Activated T-cell treated with anti-CD3 and anti-CD28 coated beads for 4 hours (primary cell): ENCODE data around the gene SORCS2.

Experiments used
- DNase-seq: peaks from one replicate; pipeline ENCODE4 v3.0.0-alpha.2; 2020

The SORCS2 gene

GRCh38 chr4:7275067-7275466, 82.7 kb downstream of the SORCS2 start:
- no peak for DNase-seq

DNA sequence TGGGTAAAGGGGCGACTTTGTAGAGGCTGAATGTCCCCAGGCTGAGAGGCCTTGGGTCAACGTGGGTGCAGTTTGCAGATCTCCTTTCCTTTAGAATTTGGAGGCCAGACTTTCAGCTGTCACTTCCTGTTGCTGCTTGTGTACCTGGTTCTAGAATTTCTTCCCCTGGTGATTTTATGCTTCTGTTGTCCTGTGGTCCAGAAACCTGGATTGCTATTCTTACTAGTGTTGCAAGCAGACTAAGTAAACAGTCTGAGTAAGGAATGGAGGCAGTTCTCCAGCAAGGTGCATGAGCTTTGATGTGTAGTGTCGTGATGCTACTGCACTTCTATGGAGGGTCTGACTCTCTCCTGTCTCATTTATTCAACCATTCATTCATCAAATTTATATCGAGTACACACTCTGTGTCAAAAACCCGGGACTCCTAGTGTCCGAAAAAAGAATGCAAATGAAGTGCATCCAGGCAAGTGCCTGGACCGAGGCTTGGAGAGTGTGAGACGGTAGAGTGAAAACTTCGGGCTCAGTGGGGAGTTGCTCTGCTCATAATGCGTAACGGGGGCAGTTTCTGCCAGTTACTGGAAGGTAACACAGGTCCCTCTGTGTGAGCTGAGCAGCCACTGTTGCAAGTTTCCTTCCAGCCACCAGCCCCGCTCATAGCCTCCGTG, 83.3 kb downstream of the SORCS2 start:
- DNase-seq, result no peak

DNA sequence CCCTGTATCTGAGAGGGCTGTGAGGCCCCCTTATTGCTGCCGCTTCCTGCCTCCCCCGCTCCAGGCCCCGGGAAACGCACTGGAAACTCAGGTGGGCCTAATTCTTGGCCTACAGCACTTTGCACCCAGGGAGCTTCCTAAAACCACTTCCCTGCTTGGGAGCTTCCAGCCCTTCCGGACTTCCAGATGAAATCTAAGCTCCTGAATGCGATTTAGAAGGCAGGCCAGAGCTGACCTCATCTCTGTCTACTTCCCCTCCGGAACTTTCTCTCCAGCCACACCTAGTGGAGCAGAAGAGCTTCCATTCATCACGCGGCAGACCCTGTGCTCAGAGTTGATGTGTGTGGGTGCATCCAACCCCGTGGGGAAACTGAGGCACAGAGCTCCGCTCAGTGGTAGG, 84.2 kb downstream of the SORCS2 start:
- DNase-seq, result no peak

DNA sequence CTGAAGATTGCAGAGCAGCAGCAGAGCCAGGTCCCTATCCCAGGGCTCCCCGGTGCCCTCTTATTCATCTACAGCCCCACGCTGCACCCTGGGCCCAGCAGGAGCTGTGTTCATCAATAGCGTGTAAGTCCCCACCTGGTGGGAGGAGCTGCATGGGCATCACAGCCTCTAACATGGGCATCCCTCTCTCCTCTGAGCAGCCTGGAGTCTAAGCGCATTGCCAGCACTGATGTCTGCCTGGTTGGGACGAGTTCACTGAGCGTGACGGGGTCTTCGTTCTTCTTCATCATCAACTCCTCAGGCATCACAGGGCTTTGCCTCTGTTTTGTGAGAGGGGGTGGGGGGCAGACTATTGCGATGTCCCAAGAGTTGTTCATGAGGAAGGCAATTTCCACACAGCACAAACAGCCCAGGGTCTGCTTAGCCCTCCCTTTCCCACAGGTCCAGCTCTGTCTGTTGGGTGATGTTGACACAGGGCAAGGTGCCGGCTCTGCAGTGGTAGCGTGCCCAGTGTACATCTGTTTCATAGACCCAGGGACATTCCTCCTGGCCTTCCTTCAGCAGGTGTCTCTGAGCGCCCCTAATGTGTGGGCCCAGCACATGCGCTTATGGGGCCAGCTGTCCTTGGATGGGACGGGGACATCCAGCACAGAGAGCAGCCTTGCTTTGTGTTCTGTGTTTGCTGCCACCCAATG, 85.9 kb downstream of the SORCS2 start:
- no peak for DNase-seq

- no peak for DNase-seq
These were observed 86.6 kb downstream of the SORCS2 start for GRCh38 chr4:7278981-7279380.

GRCh38 chr4:7279902-7280301, 87.6 kb downstream of the SORCS2 start:
- DNase-seq, result no peak

DNA sequence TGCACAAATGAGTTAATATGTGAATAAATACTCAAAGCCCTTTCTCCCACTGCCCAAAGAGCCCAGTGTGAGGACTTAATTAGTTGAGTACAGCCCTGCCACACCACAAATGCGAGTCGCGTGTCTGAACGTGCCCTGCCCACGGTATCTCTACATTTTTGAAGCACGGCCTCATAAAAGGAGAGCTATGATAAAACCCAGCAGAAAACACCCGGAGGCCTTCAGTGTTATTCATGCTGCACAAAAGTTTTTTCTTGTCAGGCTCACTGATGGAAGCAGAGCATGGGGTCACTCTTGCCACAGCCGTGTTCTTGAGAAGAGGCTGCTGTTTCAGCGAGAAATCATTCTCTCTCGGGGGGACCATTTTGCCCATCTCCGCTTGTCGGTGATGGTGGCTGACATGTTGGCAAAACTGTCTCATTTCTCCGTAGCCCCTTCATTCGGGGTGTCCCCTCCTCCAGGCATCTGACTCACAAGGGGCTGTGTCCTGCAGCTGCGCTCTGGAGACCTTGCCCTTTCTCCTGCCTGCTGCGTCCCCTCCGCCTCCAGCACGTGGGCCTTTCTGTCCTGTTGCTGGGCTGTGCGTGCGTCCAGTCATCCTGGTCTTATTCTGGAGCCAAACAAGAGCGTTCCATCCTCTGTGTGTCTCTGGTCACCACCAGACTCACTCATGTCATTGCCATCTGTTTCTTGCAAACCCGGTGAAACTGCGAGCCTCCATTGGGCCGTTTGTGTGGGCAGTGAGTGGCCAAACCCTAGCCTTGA, 88.8 kb downstream of the SORCS2 start:
- no peak for DNase-seq

GRCh38 chr4:7281691-7282665, 89.6 kb downstream of the SORCS2 start:
- no peak for DNase-seq

DNA sequence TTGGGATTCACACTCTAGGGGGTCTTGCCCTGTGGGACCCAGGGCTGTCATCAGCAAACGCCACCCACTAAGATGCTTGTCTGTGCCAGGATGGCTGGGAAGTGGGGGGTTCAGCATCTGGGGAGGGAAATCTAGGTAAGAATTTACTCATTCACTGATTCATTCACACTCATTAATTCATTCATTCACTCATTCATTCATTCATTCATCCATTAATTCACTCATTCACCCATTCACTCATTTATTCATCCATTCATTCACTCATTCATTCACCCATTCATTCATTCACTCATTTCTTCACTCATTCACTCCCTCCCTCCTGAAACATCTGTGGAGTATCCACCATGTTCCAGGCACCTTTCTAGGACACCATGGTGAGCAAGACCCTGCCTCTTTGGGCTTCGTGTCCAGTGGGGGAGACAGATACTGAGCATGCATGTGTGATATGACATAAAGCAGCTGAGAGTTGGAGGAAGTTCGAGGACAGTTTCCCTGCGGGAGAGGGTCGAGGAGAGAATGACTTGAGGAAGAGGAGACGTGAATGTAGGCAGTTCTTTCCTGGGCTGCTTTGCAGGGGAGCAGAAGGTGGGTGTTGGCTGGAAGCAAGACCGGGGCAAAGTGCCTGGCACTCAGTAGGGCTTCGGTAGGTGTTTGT, 90.6 kb downstream of the SORCS2 start:
- DNase-seq, result no peak

DNA sequence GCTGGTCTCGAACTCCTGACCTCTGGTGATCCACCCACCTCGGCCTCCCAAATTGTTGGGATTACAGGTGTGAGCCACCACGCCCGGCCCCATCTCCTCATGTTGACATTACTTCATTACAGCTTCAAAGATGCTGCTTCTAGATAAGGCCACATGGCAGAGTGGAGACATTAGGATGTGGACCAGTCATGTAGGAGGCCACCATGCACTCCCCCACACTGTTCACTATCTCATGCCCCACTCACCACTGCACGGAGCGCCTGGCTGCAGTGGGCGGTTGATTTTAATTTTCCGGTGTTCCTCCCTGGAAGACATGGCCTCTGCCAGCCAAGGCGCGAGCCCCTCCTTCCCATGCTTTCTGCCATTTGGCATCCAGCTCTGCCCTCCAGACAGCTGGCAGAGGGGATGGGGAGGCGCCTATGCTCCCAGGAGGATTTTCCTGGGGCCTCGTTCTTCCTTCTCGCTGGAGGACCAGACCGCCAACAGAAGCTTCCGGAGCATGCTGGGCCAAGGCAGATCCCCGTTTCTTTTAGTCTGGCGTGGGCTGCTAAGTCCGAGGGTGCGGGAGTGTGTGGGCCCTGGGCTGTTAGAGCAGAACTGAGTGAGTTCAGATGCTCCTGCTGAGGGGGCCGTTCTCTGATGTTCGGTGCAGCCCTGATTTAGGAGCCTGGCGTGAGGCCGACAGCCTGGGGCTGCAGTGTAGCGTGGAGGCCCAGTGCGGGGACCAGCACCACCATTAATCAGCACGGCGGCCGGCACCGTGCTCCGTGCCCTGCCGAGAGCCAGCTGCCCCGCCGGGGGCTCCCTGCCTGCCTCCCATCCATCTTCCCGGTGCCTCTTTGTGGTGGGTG, 93.1 kb downstream of the SORCS2 start:
- DNase-seq, result no peak

GRCh38 chr4:7286170-7286569, 93.8 kb downstream of the SORCS2 start:
- no peak for DNase-seq

GRCh38 chr4:7286798-7287197, 94.5 kb downstream of the SORCS2 start:
- DNase-seq, result no peak

DNA sequence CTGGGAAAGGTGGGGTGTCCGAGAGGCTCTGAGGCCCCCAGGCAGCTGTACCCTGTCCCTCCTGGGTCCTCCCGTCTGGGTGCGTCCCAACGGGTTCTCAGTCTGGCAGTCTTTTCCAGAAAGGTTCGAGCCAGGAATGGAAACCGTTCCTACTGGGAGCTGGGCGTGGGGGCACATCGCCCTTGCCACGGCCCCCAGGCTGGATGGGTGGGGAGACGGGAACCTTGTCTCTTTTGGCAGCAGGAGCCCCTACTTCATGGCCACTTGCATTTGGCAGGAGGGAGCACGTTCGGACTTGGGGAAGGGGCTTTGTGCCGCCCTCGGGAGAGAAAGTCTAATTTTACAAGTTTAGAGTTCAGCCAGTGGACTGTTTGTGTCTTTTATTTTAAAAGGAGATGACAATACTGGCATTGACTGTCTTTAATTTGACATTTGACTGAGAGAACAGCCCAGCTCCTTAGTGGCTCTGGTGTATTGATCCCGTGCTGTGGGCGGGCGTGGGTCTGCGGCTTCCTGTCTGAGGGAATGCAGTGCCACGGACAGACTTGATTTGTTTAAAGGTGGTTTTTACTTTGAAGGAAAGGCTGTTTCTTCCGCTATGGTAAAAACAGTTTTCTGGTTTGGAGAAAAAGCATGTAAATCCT, 95.1 kb downstream of the SORCS2 start:
- DNase-seq, result no peak

DNA sequence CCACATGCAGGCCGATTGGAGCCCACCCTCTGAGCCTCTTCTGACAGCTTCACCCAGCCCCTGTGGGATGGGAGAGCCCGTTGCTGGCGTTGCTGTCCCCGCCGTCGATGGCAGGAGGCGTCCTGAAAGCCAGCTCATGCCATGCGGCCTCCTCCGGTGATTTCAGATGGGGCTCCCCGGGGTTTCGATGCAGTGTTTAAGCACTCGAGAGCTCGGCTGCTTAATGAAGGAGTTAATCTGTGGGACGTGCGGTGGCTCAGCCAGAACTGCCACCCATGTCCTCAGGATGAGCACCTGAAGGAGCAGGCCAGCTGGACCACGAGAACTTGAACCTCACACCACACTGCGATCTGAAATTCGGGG, 95.6 kb downstream of the SORCS2 start:
- DNase-seq, result no peak

DNA sequence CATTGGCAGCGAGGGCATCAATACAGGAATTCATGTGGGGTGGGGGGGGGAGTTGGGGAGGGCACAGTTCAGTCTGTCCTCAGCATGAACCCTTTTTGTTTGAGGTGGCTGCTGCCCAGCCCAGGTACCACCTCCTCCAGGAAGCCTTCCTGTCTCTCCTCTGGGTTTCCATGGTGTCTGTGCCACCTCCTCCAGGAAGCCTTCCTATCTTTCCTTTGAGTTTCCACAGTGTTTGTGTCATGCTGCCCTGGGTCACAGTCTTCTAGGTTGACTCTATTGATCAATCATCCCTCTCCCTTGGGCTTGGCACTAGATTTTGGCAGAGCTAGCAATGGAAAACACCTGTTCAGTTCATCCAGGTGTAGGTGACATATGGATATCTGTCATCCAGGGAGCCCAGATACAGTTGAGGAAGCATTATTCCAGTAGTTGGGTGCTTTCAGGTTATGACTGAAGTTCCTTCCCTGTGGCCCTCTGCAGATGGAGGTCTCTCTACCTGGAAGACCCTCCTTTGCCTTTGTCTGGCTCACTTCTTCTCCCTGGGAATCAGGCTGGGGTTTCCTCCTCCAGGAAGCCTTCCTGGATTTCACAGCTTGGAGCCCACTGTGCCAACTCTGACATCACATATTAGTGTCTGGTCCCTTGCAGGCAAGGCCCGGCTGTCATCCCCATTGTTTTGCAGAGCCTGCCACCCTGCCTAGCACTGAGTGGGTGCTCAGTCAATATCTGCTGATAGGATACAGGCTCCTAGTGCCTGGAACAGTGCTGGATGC, 96.6 kb downstream of the SORCS2 start:
- no peak for DNase-seq

DNA sequence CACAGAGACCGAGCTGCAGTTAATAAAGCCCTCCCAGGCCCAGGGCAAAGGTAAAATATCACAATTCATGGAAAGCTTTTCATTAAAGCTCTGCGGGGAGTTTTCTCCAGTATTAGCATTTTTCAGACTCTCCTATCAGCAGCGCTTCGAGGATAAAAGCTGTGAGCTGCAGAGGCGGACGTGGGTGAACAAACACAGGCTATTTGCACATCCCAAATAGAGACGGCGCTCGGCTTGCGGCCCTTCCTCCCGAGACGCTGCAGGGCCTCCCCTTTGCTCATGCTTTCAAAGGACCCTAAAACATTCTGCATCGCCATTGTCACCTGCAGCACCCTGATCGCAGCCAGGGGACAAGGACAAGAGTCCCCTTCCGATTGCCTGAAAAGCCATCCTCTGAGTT, 97.3 kb downstream of the SORCS2 start:
- no peak for DNase-seq

- DNase-seq, result no peak
These were observed 99.2 kb downstream of the SORCS2 start for GRCh38 chr4:7291372-7292114.

DNA sequence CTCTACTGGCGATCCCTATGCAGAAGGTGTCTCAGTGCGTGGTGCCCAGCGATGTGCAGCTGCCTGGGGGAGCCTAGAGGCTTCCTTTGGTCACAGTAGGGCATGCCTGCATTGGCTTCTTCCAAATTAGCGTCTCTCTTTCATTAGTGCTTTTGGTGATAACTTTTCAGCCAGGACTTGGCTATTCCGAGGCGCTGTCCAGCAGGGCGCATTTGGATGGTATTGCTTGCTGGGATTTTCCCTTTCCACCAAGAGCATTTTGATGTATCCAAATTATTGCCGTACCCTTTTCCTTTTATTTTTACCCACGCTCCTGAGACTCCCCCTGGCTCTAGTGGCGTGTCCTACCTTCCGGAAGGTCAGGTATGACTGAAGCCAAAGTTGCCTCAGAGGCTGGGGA, 101.4 kb downstream of the SORCS2 start:
- no peak for DNase-seq

DNA sequence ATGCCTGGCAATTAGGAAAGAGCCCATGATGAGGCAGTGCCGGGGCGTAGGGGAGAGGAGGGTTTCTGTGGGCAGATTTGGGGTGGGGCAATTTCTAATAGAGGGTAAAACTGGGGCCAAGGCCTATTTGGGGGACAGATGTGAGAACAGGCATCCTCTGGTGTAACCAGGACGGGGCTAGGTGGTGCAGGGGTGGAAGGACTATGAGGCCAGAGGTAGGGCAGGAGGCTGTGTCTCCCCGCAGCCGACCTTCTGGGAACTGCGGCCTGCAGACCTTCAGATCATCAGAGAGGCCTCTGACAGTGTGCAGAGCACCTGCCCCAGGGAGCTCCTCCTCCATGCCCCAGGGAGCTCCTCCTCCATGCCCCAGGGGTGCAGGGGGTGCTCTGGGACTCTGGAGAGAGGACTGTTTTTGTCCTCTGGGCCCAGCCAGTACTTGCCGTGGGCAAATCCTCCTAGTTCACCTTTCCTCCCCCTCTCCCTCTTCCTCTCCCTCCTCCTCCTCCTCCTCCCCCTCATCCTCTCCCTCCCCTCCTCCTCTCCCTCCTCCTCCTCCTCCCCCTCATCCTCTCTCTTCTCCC, 101.9 kb downstream of the SORCS2 start:
- DNase-seq, result no peak
